ENCODE measurements around the gene KCNAB1. TPM values are rescaled to one million over a fixed set of nuclear protein-coding genes. Genes with fewer than 3 reads are reported as not detected.
"Not testable (repeated sequence)": the region's sequence is repeated elsewhere in the genome, so short reads cannot be mapped to it uniquely, and the experiment has no call there.

KCNAB1 gene
- polyA plus RNA-seq, 4 donors = 1.0 to 3.9 TPM; not detected in 2

DNA sequence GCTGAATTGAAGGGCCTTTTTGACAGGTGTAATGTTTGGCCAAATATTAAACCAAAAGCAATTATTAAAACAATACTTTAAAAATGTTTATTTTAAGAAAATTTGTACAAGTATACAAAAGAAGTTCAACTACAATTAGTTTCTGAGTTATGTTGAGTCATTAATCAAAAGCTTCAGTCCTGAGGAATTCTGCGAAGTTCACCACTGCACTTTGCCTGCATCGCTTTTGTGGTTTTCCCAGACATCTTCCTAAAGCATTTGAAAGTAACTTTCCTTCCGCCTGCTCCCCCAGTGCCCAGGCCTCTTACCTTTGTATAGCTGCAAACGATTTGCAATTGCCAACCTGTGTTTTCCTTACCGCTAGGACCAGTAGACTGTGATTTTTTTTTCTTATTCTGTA is 69.5 kb downstream of the KCNAB1 start:
- DNase-seq = no peak
- Histone ChIP-seq H3K36me3 (ENCODE audit: control insufficient read depth in 3 of 3, insufficient read depth in 2 of 3, low read depth in 1 of 3, low read length in 3 of 3) (no peaks in the 10 kb centered on the region), H3K27me3 (ENCODE audit: control insufficient read depth in 3 of 3, insufficient read depth in 3 of 3, low read length in 3 of 3) (no peaks in the 10 kb centered on the region), H3K4me3 (ENCODE audit: low read depth in 1 of 3, low read length in 3 of 3) (no peak overlapping the region), H3K9me3 (ENCODE audit: control insufficient read depth in 2 of 2, insufficient read depth in 1 of 2, low read depth in 1 of 2, low read length in 1 of 2) (no peaks in the 10 kb centered on the region), H3K4me1 (ENCODE audit: control insufficient read depth in 3 of 3, insufficient read depth in 2 of 3, low read depth in 1 of 3, low read length in 2 of 3) (no peaks in the 10 kb centered on the region), H3K27ac (ENCODE audit: low read depth in 1 of 3, low read length in 2 of 3) (no peak overlapping the region)
- 67 to 83% (median 75%) methylated on average over 5 of the region's 5 CpGs for WGBS, 3 donors
- FAIRE-seq = no peak

DNA sequence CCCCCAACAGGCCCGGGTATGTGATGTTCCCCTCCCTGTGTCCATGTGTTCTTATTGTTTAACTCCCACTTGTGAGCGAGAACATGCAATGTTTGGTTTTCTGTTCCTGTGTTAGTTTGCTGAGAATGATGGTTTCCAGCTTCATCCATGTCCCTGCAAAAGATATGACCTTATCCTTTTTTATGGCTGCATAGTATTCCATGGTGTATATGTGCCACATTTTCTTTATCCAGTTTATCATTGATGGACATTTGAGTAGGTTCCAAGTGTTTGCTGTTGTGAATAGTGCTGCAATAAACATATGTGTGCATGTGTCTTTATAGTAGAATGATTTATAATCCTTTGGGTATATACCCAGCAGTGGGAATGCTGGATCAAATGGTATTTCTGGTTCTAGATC is 74.6 kb downstream of the KCNAB1 start:
- not testable (repeated sequence) for H3K27me3 ChIP-seq (ENCODE audit: control insufficient read depth in 3 of 3, insufficient read depth in 3 of 3, low read length in 3 of 3); FAIRE-seq; H3K4me3 ChIP-seq (ENCODE audit: low read depth in 1 of 3, low read length in 3 of 3); H3K36me3 ChIP-seq (ENCODE audit: control insufficient read depth in 3 of 3, insufficient read depth in 2 of 3, low read depth in 1 of 3, low read length in 3 of 3); DNase-seq; H3K27ac ChIP-seq (ENCODE audit: low read depth in 1 of 3, low read length in 2 of 3); H3K9me3 ChIP-seq (ENCODE audit: control insufficient read depth in 2 of 2, insufficient read depth in 1 of 2, low read depth in 1 of 2, low read length in 1 of 2); H3K4me1 ChIP-seq (ENCODE audit: control insufficient read depth in 3 of 3, insufficient read depth in 2 of 3, low read depth in 1 of 3, low read length in 2 of 3)
- WGBS, 3 donors = 93 to 97% (median 93%) methylated on average over 2 of the region's 2 CpGs

DNA sequence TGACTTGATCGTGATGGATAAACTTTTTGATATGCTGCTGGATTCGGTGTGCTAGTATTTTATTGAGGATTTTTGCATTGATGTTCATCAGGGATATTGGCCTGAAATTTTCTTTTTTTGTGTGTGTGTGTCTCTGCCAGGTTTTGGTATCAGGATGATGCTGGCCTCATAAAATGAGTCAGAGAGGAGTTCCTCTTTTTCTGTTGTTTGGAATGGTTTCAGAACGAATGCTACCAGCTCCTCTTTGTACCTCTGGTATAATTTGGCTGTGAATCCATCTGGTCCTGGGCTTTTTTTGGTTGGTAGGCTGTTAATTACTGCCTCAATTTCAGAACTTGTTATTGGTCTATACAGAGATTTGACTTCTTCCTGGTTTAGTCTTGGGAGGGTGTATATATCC is 76.8 kb downstream of the KCNAB1 start:
- H3K36me3 ChIP-seq (ENCODE audit: control insufficient read depth in 3 of 3, insufficient read depth in 2 of 3, low read depth in 1 of 3, low read length in 3 of 3); H3K4me1 ChIP-seq (ENCODE audit: control insufficient read depth in 3 of 3, insufficient read depth in 2 of 3, low read depth in 1 of 3, low read length in 2 of 3); H3K27ac ChIP-seq (ENCODE audit: low read depth in 1 of 3, low read length in 2 of 3); H3K4me3 ChIP-seq (ENCODE audit: low read depth in 1 of 3, low read length in 3 of 3); H3K27me3 ChIP-seq (ENCODE audit: control insufficient read depth in 3 of 3, insufficient read depth in 3 of 3, low read length in 3 of 3); H3K9me3 ChIP-seq (ENCODE audit: control insufficient read depth in 2 of 2, insufficient read depth in 1 of 2, low read depth in 1 of 2, low read length in 1 of 2); FAIRE-seq; DNase-seq: not testable (repeated sequence)
- WGBS, 3 donors = 72 to 83% (median 78%) methylated on average over 3 of the region's 3 CpGs

DNA sequence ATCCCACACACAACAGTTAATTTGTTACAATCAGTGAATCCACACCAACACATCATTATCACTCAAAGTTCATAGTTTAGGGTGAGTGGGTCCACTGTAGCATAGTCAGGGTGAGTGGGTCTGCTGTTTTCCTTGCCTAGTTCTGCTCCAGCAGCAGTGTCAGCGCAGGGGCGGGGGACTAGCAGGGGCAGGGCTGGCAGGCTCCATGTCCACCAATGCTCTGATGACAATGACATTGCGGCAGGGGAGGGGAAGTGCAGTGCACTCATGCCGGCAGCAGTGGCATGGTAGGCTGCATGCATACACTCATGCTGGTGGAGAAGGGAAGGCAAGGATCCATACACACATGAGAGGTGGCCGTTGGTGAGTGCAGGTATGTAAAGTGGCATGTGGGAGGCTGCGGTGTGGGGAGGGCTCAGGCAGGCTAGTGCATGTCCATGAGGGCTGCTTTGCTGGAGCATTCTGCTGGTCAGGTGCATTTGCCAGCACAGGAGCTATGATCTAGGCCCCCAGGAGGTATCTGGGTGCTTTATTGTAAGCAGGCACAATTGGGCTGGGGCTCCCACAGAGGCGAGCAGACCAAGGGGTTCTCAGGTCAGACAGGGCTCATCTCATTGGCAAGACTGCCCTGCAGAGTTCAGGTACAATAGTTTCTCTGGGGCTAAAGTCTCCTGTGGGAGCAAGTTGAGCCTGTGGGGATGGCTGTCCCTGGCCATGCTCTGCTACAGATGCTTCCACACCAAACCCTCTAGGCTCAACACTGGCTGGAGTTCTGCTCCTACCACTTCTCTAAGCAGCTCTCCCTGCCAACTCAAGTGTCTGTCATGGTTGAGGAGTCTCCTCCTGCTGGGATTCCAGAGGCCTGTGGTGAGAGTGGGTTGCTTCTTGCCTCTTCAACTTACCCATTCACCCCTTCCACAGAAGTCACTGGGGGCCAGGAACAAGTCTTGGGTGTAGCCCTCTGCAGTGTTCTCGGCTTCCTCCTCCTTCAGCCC is 81.3 kb downstream of the KCNAB1 start:
- H3K27me3 ChIP-seq (ENCODE audit: control insufficient read depth in 3 of 3, insufficient read depth in 3 of 3, low read length in 3 of 3) = no peaks in the 10 kb centered on the region
- no peaks in the 10 kb centered on the region for H3K36me3 ChIP-seq (ENCODE audit: control insufficient read depth in 3 of 3, insufficient read depth in 2 of 3, low read depth in 1 of 3, low read length in 3 of 3)
- no peaks in the 10 kb centered on the region for H3K4me1 ChIP-seq (ENCODE audit: control insufficient read depth in 3 of 3, insufficient read depth in 2 of 3, low read depth in 1 of 3, low read length in 2 of 3)
- FAIRE-seq = no peak
- no peak for DNase-seq
- peaks cover 0 to 6% of the 10 kb centered on the region in 2 donors for H3K9me3 ChIP-seq (ENCODE audit: control insufficient read depth in 2 of 2, insufficient read depth in 1 of 2, low read depth in 1 of 2, low read length in 1 of 2)
- 83 to 92% (median 89%) methylated on average over 8 of the region's 8 CpGs for WGBS, 3 donors
- no peak overlapping the region for H3K4me3 ChIP-seq (ENCODE audit: low read depth in 1 of 3, low read length in 3 of 3)
- H3K27ac ChIP-seq (ENCODE audit: low read depth in 1 of 3, low read length in 2 of 3) = no peak overlapping the region

DNA sequence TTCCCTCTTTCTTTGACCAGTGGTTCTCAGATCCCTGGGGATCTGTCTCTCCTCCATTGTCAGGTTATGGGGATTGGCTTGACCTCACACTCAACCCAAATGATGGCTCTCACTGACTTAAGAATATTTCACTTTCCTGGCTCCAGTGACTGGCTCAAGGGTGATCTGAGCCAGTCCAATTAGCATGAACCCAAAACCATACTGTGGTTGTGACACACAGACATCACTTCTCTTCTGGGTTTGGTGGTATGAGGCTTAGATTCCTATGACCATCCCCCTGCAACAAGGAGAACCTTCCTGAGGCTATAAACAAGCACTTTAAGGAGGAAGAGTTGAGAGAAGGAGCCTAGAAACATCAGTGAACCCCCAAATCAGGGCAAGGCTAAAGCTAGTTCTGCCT is 85.8 kb downstream of the KCNAB1 start:
- no peak for DNase-seq
- no peaks in the 10 kb centered on the region for H3K9me3 ChIP-seq (ENCODE audit: control insufficient read depth in 2 of 2, insufficient read depth in 1 of 2, low read depth in 1 of 2, low read length in 1 of 2)
- H3K27me3 ChIP-seq (ENCODE audit: control insufficient read depth in 3 of 3, insufficient read depth in 3 of 3, low read length in 3 of 3) = no peaks in the 10 kb centered on the region
- no peak overlapping the region for H3K4me3 ChIP-seq (ENCODE audit: low read depth in 1 of 3, low read length in 3 of 3)
- H3K27ac ChIP-seq (ENCODE audit: low read depth in 1 of 3, low read length in 2 of 3) = no peak overlapping the region
- no peaks in the 10 kb centered on the region for H3K4me1 ChIP-seq (ENCODE audit: control insufficient read depth in 3 of 3, insufficient read depth in 2 of 3, low read depth in 1 of 3, low read length in 2 of 3)
- H3K36me3 ChIP-seq (ENCODE audit: control insufficient read depth in 3 of 3, insufficient read depth in 2 of 3, low read depth in 1 of 3, low read length in 3 of 3) = no peaks in the 10 kb centered on the region
- FAIRE-seq = no peak

DNA sequence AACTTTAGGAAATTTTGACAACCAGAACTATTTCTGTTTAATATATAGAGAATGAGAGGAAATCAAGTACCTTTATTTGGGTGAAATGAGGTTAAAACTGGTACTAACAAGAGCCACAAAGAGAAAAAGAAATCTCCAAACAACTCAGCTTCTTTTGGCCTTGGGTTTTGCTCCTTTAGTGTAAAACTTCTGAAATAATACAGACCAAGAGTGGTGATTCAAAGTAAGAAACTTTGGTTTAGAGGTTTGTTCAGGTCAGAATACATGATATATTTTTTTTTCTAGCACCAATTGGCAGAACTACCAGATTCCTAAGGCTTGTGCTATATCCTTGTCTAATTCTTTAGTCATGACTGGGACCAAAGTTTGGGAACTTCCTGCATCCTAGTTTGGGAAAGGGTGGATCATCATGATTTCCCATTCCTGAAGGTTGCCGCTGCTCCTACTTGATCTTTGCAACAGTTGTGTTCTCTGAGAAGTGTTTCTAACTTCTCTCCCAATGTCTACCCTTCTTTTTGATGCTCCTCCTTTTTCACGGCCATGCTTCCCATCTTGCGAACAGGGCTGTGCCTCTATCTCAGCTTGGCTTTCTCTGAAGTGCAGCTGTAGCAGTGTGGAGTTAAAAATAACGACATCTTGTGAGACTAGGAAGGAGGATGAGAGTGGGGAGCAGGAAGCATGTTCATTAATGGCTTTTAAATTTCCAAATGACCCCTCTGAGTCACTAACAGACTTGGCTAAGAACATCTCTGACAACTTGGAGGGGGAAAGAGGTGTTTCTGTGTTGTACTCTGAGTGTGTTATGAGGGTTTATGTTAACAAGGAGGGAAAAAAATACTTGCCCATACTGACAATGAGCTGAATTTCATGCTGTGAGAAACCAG is 87.7 kb downstream of the KCNAB1 start:
- whole genome bisulfite sequencing, 3 donors = 69 to 78% (median 76%) methylated on average over 4 of the region's 4 CpGs
- FAIRE-seq = no peak
- Histone ChIP-seq H3K36me3 (ENCODE audit: control insufficient read depth in 3 of 3, insufficient read depth in 2 of 3, low read depth in 1 of 3, low read length in 3 of 3) (no peaks in the 10 kb centered on the region), H3K4me3 (ENCODE audit: low read depth in 1 of 3, low read length in 3 of 3) (no peak overlapping the region), H3K9me3 (ENCODE audit: control insufficient read depth in 2 of 2, insufficient read depth in 1 of 2, low read depth in 1 of 2, low read length in 1 of 2) (no peaks in the 10 kb centered on the region), H3K27me3 (ENCODE audit: control insufficient read depth in 3 of 3, insufficient read depth in 3 of 3, low read length in 3 of 3) (no peaks in the 10 kb centered on the region), H3K27ac (ENCODE audit: low read depth in 1 of 3, low read length in 2 of 3) (no peak overlapping the region), H3K4me1 (ENCODE audit: control insufficient read depth in 3 of 3, insufficient read depth in 2 of 3, low read depth in 1 of 3, low read length in 2 of 3) (no peaks in the 10 kb centered on the region)
- no peak for DNase-seq

DNA sequence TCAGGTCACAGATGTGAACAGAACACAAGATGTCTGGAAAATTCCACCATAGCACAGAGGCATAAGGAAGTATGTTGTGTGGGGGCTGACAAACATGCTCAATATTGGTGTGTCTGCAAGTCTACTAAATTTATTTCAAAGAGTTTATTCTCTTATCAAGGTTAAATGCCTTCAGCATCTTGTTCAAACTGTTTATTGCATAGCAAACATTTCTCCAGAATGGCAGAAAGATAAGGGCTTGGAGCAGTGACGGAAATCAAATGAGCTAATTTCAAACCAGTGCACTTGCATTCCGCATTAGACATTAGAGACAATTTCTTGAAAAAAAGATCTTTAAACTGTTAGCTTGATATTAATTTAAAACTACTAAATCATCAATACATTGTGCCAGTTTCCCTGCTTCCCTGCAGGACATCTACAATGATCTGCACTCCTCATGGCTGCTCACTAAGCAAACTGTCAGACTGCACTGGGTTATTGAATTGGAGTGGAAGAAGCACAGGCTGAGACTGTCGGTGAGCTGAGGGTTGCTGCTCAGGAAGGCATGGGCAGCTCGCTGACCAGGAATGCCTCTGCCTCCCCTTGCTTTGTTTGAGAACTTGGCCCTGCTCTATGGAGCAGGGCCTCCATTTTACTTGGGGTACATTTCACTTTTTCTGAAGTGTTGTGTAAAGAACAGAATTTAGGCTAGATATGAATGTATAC is 89.4 kb downstream of the KCNAB1 start:
- WGBS, 3 donors = 27 to 47% (median 41%) methylated on average over 4 of the region's 4 CpGs
- DNase-seq = no peak
- Histone ChIP-seq H3K9me3 (ENCODE audit: control insufficient read depth in 2 of 2, insufficient read depth in 1 of 2, low read depth in 1 of 2, low read length in 1 of 2) (no peaks in the 10 kb centered on the region), H3K36me3 (ENCODE audit: control insufficient read depth in 3 of 3, insufficient read depth in 2 of 3, low read depth in 1 of 3, low read length in 3 of 3) (no peaks in the 10 kb centered on the region), H3K27ac (ENCODE audit: low read depth in 1 of 3, low read length in 2 of 3) (no peak overlapping the region), H3K4me3 (ENCODE audit: low read depth in 1 of 3, low read length in 3 of 3) (no peak overlapping the region), H3K4me1 (ENCODE audit: control insufficient read depth in 3 of 3, insufficient read depth in 2 of 3, low read depth in 1 of 3, low read length in 2 of 3) (no peaks in the 10 kb centered on the region), H3K27me3 (ENCODE audit: control insufficient read depth in 3 of 3, insufficient read depth in 3 of 3, low read length in 3 of 3) (no peaks in the 10 kb centered on the region)
- no peak for FAIRE-seq

DNA sequence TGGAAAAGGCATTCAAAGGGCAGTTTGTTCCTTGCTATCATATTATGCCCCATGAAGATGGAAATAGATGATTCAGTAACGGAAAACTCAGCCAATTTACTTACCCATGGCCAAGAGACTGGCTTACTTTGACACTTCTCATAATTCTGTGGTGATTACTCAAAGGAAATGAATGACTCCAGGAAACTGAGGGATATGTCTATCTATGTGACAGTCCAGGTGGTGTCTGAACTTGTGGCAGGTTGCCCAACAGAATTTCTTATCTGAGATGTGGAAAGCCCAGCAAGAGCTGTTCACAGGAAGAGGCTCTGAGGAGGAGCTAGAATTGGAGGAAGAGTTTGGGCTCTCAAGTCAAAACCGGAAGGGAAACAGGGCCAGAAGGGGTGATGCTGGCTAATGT is 91.2 kb downstream of the KCNAB1 start:
- WGBS, 3 donors = 30 to 40% (median 40%) methylated on average over 2 of the region's 2 CpGs
- no peak overlapping the region for H3K27ac ChIP-seq (ENCODE audit: low read depth in 1 of 3, low read length in 2 of 3)
- H3K4me1 ChIP-seq (ENCODE audit: control insufficient read depth in 3 of 3, insufficient read depth in 2 of 3, low read depth in 1 of 3, low read length in 2 of 3) = no peaks in the 10 kb centered on the region
- FAIRE-seq = no peak
- DNase-seq = no peak
- H3K27me3 ChIP-seq (ENCODE audit: control insufficient read depth in 3 of 3, insufficient read depth in 3 of 3, low read length in 3 of 3) = no peaks in the 10 kb centered on the region
- H3K4me3 ChIP-seq (ENCODE audit: low read depth in 1 of 3, low read length in 3 of 3) = no peak overlapping the region
- H3K9me3 ChIP-seq (ENCODE audit: control insufficient read depth in 2 of 2, insufficient read depth in 1 of 2, low read depth in 1 of 2, low read length in 1 of 2) = no peaks in the 10 kb centered on the region
- no peaks in the 10 kb centered on the region for H3K36me3 ChIP-seq (ENCODE audit: control insufficient read depth in 3 of 3, insufficient read depth in 2 of 3, low read depth in 1 of 3, low read length in 3 of 3)
